Measurements from ENCODE around the gene GOLGA8M.

- no peak for TF ChIP-seq CTCF (IDR thresholded peaks at IDR 0.05; ENCODE audit: low read depth, low read length, poor library complexity, severe bottlenecking)
- no peak for TF ChIP-seq EZH2phosphoT487 (IDR thresholded peaks at IDR 0.05; ENCODE audit: borderline replicate concordance, low read length)
Observed at GRCh38 chr15:28726102-28726501, 13.9 kb upstream of the GOLGA8M start.
